GM19455 (cell line): ENCODE results near the gene FGGY.
"Not testable (repeated sequence)": the region's sequence is repeated elsewhere in the genome, so short reads cannot be mapped to it uniquely, and the experiment has no call there.

ENCODE experiments used
- ATAC-seq: cut with Tn5 transposase; IDR thresholded peaks from one replicate; pipeline ENCODE4 v1.9.1; 2021; ENCODE audit not compliant: unreplicated experiment

FGGY gene

DNA sequence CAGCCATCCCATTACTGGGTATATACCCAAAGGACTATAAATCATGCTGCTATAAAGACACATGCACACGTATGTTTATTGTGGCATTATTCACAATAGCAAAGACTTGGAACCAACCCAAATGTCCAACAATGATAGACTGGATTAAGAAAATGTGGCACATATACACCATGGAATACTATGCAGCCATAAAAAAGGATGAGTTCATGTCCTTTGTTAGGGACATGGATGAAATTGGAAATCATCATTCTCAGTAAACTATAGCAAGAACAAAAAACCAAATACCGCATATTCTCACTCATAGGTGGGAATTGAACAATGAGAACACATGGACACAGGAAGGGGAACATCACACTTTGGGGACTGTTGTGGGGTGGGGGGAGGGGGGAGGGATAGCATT lies 241.6 kb downstream of the FGGY start:
- not testable (repeated sequence) for ATAC-seq

DNA sequence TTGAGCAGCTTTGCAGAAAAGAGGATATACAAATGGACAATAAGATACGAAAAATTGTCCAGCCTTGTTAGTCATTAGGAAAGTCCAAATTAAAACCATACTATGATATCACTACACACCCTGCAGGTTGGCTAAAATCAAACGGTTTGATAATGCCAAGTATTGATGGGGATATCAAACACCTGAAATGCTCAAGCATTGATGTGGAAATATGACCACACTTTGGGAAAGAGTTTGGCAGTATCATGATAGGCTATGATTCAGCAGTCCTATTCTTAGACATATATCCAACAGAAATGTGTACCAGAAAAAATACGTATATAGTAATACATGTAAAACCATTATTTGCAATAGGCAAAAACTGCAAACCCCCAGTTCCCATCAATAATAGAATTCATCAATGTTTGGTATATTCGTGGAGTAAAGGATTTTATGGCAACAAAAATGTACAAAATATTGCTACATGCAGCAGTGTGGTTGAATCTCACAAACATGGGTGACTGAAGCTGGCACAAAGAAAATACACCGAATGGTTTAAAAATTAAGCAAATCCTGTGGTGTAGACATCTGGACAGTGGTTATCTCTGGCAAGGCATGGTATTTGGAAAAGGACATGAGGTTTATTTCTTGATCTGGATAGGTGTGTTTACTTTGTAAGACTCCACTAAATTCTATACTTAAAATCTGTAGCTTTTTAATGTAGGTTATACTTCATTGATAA lies 243.2 kb downstream of the FGGY start:
- ATAC-seq: no peak

- no peak for ATAC-seq
These were observed 244.3 kb downstream of the FGGY start for GRCh38 chr1:59541161-59541560.

DNA sequence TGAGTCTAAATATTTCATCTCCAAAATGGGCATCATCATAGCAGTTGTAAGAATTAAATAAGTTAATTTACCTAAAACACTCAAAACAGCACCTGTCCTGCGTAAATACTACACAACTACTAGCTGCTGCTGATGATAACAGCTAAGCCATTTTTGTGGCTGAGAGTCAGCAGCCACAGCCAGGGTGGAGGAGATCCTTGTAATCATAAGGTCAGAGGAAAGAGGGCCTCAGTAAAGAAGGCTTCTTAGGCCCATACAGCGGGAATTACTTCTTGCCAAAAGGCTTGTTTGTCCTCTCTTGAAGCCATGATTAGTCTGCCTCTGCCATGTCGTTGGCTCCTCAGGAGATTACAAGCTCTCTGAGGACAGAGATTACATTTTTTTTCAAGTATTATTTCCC lies 245.0 kb downstream of the FGGY start:
- ATAC-seq: no peak

DNA sequence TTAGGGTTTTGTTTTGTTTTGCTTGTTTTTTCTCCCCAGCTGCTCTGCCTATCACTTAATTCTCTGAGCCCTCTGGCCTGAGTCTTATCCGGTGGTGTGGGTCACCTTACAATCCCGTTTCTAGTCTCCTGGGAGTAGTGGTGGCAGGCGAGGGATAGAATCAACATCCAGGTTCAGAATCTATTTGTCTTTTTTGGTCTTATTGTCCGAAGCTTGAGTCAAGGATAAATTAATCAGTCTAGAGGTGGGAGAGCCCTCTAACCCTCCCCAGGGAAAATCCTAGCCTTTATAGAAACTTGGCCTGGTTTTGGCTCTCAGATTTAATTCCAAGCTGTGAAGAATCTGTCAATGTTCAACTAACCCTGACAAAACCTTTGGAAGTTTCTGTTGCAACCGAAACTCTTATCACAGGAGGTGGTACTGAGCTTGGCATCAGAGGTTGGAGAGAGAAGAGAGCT lies 246.3 kb downstream of the FGGY start:
- ATAC-seq: no peak

- ATAC-seq: no peak
These were observed 247.9 kb downstream of the FGGY start for GRCh38 chr1:59544615-59545293.

GRCh38 chr1:59545830-59546229 lies 248.9 kb downstream of the FGGY start:
- no peak for ATAC-seq

DNA sequence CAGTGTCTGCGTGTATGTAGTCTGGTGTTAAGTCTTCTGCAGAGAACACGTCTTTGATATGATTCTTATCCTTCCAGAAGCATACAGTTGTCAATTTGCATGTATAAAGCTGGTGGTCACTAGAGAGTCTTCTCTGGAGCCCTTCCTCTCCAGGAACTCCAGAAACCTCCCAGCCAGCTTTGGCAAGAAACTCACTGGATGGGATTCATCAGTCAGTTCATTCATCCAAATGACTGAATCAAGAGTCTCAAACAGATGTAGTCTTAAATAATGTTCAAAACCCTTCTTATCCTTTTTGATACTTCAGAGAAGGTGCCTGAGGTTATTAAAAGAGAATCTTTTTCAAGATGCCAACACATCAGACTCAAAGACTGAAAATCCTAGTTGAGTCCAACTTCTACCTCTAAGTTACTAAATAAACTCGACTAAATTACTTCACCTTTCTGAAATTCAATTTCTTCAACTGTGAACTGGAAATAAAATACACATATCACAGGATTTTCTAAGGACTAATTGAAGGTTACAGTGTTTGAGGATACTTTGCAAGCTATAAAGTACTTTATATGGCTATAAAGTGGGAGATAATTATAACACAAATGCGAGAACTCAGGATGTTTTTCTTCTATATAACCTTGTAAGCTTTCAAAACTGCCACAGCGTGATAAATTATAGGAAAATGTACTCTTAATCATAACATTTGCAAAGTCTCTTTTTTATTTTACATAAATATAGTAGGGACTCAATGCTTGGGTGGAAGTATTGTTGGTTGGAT lies 252.4 kb downstream of the FGGY start:
- no peak for ATAC-seq

DNA sequence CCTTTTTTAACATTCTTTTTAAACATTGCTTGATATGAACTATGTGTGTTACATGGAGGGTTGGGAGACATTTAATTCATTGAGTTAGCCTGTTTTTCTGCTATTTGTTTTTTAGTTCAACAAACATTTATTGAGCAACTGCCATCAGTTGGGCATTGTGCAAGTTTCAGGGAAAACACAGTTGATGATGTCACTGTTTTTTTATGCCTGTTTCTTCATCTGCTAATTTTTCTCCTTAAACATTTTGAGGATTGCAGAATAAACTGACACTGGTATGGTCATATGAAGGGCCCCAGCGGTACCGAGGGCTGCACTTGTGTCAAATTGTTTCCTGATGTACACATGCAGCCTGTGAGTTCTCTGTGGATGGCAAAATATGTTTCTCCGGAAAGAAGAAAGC lies 253.0 kb downstream of the FGGY start:
- ATAC-seq: no peak

- no peak for ATAC-seq
These were observed 255.1 kb downstream of the FGGY start for GRCh38 chr1:59552007-59552406.

DNA sequence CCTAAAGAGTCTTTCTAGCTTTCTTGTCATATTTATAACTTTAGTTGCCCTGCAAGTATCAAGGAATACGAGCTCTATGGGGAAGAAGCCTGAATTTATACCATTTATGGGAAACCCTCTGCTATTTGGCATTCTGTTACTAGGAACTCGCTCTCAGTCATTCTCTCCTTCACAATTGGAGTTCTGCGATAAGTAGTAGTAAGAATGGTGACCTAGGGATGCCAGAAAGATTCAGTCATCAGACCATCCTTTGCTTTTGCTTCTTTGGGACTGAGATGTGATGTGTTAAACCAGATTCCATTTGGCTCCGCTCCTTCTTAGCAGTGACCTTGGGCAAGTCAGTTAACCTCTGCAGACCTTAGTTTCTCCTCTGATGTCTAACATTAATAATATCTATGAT lies 256.5 kb downstream of the FGGY start:
- no peak for ATAC-seq

- no peak for ATAC-seq
These were observed 257.2 kb downstream of the FGGY start for GRCh38 chr1:59554011-59554663.

DNA sequence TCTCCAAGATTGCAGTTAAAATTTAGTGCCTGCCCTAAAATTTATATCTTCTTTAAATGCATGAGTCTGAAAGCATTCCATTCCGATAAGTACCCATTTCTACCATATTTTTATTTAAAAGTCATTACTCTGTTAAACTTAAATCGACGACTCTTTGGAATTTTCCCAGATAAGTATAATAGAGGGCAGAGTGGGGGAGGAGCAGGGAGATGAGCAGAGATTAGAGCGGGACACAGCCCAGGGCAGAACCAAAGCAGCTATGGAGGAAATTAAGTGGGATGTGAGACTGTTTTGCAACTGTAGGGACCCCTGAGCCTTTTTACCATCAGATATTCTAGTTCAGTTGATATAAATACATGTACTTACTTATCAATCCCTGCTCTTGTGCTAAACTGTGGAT lies 257.9 kb downstream of the FGGY start:
- ATAC-seq: no peak

GRCh38 chr1:59556398-59556797 lies 259.5 kb downstream of the FGGY start:
- ATAC-seq: no peak

DNA sequence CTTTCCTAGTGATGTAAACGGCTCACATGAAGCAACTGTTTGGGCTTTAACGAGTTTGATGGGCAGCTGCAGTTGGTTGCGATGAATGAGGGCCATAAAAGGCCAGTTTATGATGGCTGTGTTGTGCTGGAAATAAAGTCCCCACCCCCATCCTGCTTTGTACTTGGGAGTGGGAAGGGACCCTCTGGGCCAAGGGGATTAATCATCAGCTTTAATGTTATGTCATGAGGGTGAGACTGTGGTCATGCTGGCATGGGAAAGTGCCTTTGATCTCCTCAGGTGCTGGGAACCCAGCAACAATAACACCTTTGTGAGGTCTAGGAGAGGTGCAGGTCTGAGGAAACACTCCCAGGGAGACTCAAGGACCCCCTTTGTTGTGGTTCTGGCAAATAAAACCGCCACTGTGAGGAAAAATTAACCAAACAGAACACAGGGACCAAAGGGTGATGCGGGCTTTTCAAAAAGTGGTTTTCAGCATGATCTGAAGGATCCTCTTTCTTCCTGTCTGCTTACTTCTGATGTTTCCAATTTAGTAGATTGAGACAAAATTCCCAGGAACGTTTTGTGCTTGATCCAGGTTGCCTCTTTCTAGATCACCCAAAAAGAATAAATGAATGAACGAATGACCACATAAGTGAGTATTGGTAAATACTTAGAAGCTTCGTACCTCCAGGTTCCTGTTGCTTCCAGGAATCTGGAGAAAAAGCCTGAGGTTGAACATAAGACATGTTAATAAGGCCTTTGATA lies 260.1 kb downstream of the FGGY start:
- ATAC-seq: no peak

- no peak for ATAC-seq
These were observed 260.6 kb downstream of the FGGY start for GRCh38 chr1:59557549-59557885.

DNA sequence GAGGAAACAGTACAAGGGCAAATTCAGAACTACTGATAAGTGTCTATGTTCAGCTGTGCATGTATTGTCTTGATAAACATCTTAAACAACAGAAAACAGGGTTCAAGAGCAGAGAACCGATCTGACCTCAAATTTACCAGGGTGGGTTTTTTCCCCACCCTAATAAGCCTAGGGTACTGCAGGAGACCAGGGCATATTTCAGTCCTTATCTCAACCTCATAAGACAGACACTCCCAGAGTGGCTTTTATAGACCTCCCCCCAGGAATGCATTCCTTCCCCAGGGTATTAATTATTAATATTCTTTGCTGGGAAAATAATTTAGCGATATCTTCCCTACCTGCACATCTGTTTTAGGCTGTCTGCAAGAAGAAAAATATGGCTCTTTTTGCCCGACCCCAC lies 261.7 kb downstream of the FGGY start:
- not testable (repeated sequence) for ATAC-seq

GRCh38 chr1:59560807-59561450 lies 264.0 kb downstream of the FGGY start:
- ATAC-seq: no peak

GRCh38 chr1:59561796-59562195 lies 264.9 kb downstream of the FGGY start:
- ATAC-seq: no peak

DNA sequence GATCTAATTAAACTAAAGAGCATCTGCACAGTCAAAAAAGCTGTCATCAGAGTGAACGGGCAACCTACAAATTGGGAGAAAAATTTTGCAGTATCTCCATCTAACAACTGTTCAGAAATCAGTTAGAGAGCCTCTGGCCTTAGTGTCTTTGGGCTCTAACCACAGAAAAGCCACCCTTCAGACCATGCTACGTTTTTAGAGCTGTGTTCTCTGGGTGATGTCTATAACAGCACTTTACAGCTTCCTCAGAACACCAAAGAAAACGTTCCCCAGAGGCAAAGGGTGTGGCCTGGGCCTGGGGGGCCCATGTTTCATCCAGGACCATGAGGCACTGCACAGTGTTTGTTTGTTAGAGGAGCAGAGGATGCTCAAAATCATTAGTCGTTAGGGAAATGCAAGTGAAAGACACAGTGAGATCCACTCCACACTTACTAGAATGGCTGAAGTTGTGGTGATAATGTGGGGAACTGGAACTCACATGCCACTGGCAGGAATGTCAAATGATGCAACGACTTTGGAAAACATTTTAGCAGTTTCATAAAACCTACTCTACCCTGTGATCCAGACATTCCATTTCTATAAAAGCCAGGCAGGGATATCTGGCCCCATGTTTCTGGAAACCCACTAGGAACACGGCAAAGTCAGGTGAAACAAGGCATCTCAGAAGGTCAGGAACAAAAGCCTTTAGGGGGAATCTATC lies 267.4 kb downstream of the FGGY start:
- no peak for ATAC-seq
